ENCODE data around the gene HCFC2. TPM values are rescaled to one million over a fixed set of nuclear protein-coding genes. Genes with fewer than 3 reads are reported as not detected.

HCFC2 gene
- polyA plus RNA-seq, 1 donor (not counting 4 experiments of a cell fraction or from before 2014, with no cell fraction given) = 8.3 TPM

- peaks cover 20% of the 10 kb centered on the region for H3K4me1 ChIP-seq (ENCODE audit: control insufficient read depth, extremely low read depth, insufficient read depth, low read length)
- H3K27me3 ChIP-seq (ENCODE audit: control insufficient read depth, extremely low read depth, insufficient read depth, low read length) = no peaks in the 10 kb centered on the region
- peak overlapping the region; percentile 94 for H2AFZ ChIP-seq (ENCODE audit: control insufficient read depth, low read length)
- H3K4me2 ChIP-seq (ENCODE audit: control insufficient read depth, extremely low read depth, insufficient read depth, low read depth, low read length) = peak overlapping the region; percentile 79
- H3K79me2 ChIP-seq (ENCODE audit: control insufficient read depth, insufficient read depth, low read length) = peaks cover 14% of the 10 kb centered on the region
- dilution Hi-C loops (cut with MboI; ENCODE audit: extremely low pct_ligation_motif_present, low sequenced_read_pairs) = no loop called here
- peak overlapping the region; percentile 84 to 93 (median 87) for H3K4me3 ChIP-seq (ENCODE audit: control insufficient read depth in 2 of 3, extremely low read depth in 1 of 3, insufficient read depth in 2 of 3, low read depth in 1 of 3, low read length in 3 of 3)
- H3K9ac ChIP-seq (ENCODE audit: control insufficient read depth, extremely low read depth, insufficient read depth, low read length) = peak overlapping the region; percentile 87
- no peaks in the 10 kb centered on the region for H4K20me1 ChIP-seq (ENCODE audit: control insufficient read depth, extremely low read depth, insufficient read depth, low read length)
- H3K36me3 ChIP-seq (ENCODE audit: control insufficient read depth in 2 of 2, extremely low read depth in 1 of 2, insufficient read depth in 2 of 2, low read length in 2 of 2) = peaks cover 0 to 1% of the 10 kb centered on the region in 2 experiments
- DNase-seq (ENCODE audit: low read depth, low spot score) (no peak), FAIRE-seq (no peak)
- no peaks in the 10 kb centered on the region for H3K9me1 ChIP-seq (ENCODE audit: control insufficient read depth, extremely low read depth, insufficient read depth, low read length)
- H3K9me3 ChIP-seq (ENCODE audit: control insufficient read depth, low read depth, low read length) = no peaks in the 10 kb centered on the region
- TF ChIP-seq EZH2 (IDR thresholded peaks at IDR 0.05; ENCODE audit: low read length) (no peak), CTCF (optimal IDR thresholded peaks at IDR 0.05 in 1 of 3, IDR thresholded peaks at IDR 0.05 in 1 of 3, conservative IDR thresholded peaks at IDR 0.05 in 1 of 3; ENCODE audit: extremely low read depth in 1 of 3, insufficient read depth in 2 of 3, low read length in 3 of 3) (no peak)
- H3K27ac ChIP-seq (ENCODE audit: control insufficient read depth, insufficient read depth, low read length) = peak overlapping the region; percentile 62
Observed at GRCh38 chr12:104064842-104065427, 604 bp downstream of the HCFC2 start.

- no peak overlapping the region for H2AFZ ChIP-seq (ENCODE audit: control insufficient read depth, low read length)
- H3K9me1 ChIP-seq (ENCODE audit: control insufficient read depth, extremely low read depth, insufficient read depth, low read length) = no peaks in the 10 kb centered on the region
- H3K79me2 ChIP-seq (ENCODE audit: control insufficient read depth, insufficient read depth, low read length) = no peaks in the 10 kb centered on the region
- FAIRE-seq (no peak), DNase-seq (ENCODE audit: low read depth, low spot score) (no peak)
- dilution Hi-C loops (cut with MboI; ENCODE audit: extremely low pct_ligation_motif_present, low sequenced_read_pairs) = no loop called here
- no peak overlapping the region for H3K27ac ChIP-seq (ENCODE audit: control insufficient read depth, insufficient read depth, low read length)
- no peak overlapping the region for H3K4me2 ChIP-seq (ENCODE audit: control insufficient read depth, extremely low read depth, insufficient read depth, low read depth, low read length)
- H3K9me3 ChIP-seq (ENCODE audit: control insufficient read depth, low read depth, low read length) = no peaks in the 10 kb centered on the region
- no peak for TF ChIP-seq EZH2 (IDR thresholded peaks at IDR 0.05; ENCODE audit: low read length)
- no peak for TF ChIP-seq CTCF (optimal IDR thresholded peaks at IDR 0.05 in 1 of 3, IDR thresholded peaks at IDR 0.05 in 1 of 3, conservative IDR thresholded peaks at IDR 0.05 in 1 of 3; ENCODE audit: extremely low read depth in 1 of 3, insufficient read depth in 2 of 3, low read length in 3 of 3)
- H3K36me3 ChIP-seq (ENCODE audit: control insufficient read depth in 2 of 2, extremely low read depth in 1 of 2, insufficient read depth in 2 of 2, low read length in 2 of 2) = no peaks in the 10 kb centered on the region
- no peak overlapping the region for H3K4me3 ChIP-seq (ENCODE audit: control insufficient read depth in 2 of 3, extremely low read depth in 1 of 3, insufficient read depth in 2 of 3, low read depth in 1 of 3, low read length in 3 of 3)
- H3K9ac ChIP-seq (ENCODE audit: control insufficient read depth, extremely low read depth, insufficient read depth, low read length) = no peak overlapping the region
- H4K20me1 ChIP-seq (ENCODE audit: control insufficient read depth, extremely low read depth, insufficient read depth, low read length) = no peaks in the 10 kb centered on the region
- no peaks in the 10 kb centered on the region for H3K27me3 ChIP-seq (ENCODE audit: control insufficient read depth, extremely low read depth, insufficient read depth, low read length)
- H3K4me1 ChIP-seq (ENCODE audit: control insufficient read depth, extremely low read depth, insufficient read depth, low read length) = no peaks in the 10 kb centered on the region
Observed at GRCh38 chr12:104072099-104072498, 7.8 kb downstream of the HCFC2 start.

Data from keratinocyte (primary cell).